Activated naive CD4-positive, alpha-beta T cell treated with anti-CD3 and anti-CD28 coated beads, Interleukin-2, amount 10 ng/mL, durations not matched to agents 7 days and 5 days (primary cell): ENCODE data around the gene VWA5B1.
A peak's percentile ranks its signal among the peaks of the same experiment; 100 is the strongest.

ENCODE experiments used
- CTCF ChIA-PET: fragments of 350-600 bp; sonication (Branson Sonifier 250); formaldehyde crosslinking; loops from one replicate; lab custom pipeline; 2021; ENCODE audit warnings: antibody characterized with exemption; lab: Charles Lee
- DNase-seq: peaks from one replicate; pipeline ENCODE4 v3.0.0-alpha.2; 2020
- H3K27ac Mint-ChIP-seq: one replicate; pipeline ENCODE4 v1.8.0; 2021; ENCODE audit warnings: mild to moderate bottlenecking, moderate library complexity, mixed read lengths
- H3K27me3 Mint-ChIP-seq: one replicate; pipeline ENCODE4 v1.8.0; 2021; ENCODE audit warnings: mild to moderate bottlenecking, mixed read lengths
- H3K36me3 Mint-ChIP-seq: one replicate; pipeline ENCODE4 v1.8.0; 2021; ENCODE audit warnings: mixed read lengths
- H3K4me1 Mint-ChIP-seq: one replicate; pipeline ENCODE4 v1.8.0; 2021; ENCODE audit warnings: mixed read lengths
- H3K4me3 Mint-ChIP-seq: one replicate; pipeline ENCODE4 v1.8.0; 2021; ENCODE audit warnings: mild to moderate bottlenecking, moderate library complexity, mixed read lengths
- H3K9me3 Mint-ChIP-seq: one replicate; pipeline ENCODE4 v1.8.0; 2021; ENCODE audit warnings: mixed read lengths

VWA5B1 gene

GRCh38 chr1:20290624-20291597, at the start of gene VWA5B1:
Gene VWA5B1 (plus strand): TSS chr1:20290875. CDS start chr1:20310602, 19,727 bp downstream.
- peaks cover 12% of the 10 kb centered on the region for H3K4me1 Mint-ChIP-seq
- no peak for DNase-seq
- no peaks in the 10 kb centered on the region for H3K9me3 Mint-ChIP-seq
- H3K27me3 Mint-ChIP-seq: peaks cover 81% of the 10 kb centered on the region
- H3K27ac Mint-ChIP-seq: no peak within 1 kb of the TSS
- H3K4me3 Mint-ChIP-seq: peak within 1 kb of the TSS; percentile 26
- H3K36me3 Mint-ChIP-seq: no peaks in the 10 kb centered on the region
- CTCF ChIA-PET: no interaction called here

- Mint-ChIP-seq H3K4me1 (peaks cover under 1% of the 10 kb centered on the region), H3K27me3 (peaks cover 32% of the 10 kb centered on the region), H3K27ac (no peak overlapping the region), H3K9me3 (no peaks in the 10 kb centered on the region), H3K4me3 (no peak overlapping the region), H3K36me3 (no peaks in the 10 kb centered on the region)
- DNase-seq: no peak
- CTCF ChIA-PET: no interaction called here
These were observed 47.7 kb upstream of the VWA5B1 start for GRCh38 chr1:20242890-20243479.

GRCh38 chr1:20248971-20249612, 41.6 kb upstream of the VWA5B1 start:
- peak overlapping the region; percentile 30 for H3K4me3 Mint-ChIP-seq

GRCh38 chr1:20250340-20250989, 40.2 kb upstream of the VWA5B1 start:
- peaks cover 2% of the 10 kb centered on the region for H3K9me3 Mint-ChIP-seq
- DNase-seq: no peak
- no peak overlapping the region for H3K4me3 Mint-ChIP-seq
- H3K36me3 Mint-ChIP-seq: no peaks in the 10 kb centered on the region
- CTCF ChIA-PET: interaction anchor here (0.9 to 1.6 kb wide), 3 partner anchors 17 to 37 kb away, joined by 3 to 6 read pairs (median 3); no protein-coding TSS in a partner anchor
- peaks cover 17% of the 10 kb centered on the region for H3K4me1 Mint-ChIP-seq
- peaks cover 12% of the 10 kb centered on the region for H3K27me3 Mint-ChIP-seq
- H3K27ac Mint-ChIP-seq: no peak overlapping the region

More at GRCh38 chr1:20248971-20249612, 41.6 kb upstream of the VWA5B1 start:
- H3K36me3 Mint-ChIP-seq: no peaks in the 10 kb centered on the region
- peaks cover 15% of the 10 kb centered on the region for H3K27me3 Mint-ChIP-seq
- H3K9me3 Mint-ChIP-seq: peaks cover 2% of the 10 kb centered on the region
- CTCF ChIA-PET: interaction anchor here (1.6 kb wide), 1 partner anchor 36 kb away, joined by 6 read pairs; no protein-coding TSS in a partner anchor
- peak overlapping the region; percentile 86 for H3K27ac Mint-ChIP-seq
- peaks cover 17% of the 10 kb centered on the region for H3K4me1 Mint-ChIP-seq
- DNase-seq: peak; percentile 56

- H3K4me1 Mint-ChIP-seq: peaks cover 17% of the 10 kb centered on the region
- H3K27ac Mint-ChIP-seq: no peak overlapping the region
- DNase-seq: no peak
- peaks cover 2% of the 10 kb centered on the region for H3K9me3 Mint-ChIP-seq
- H3K36me3 Mint-ChIP-seq: no peaks in the 10 kb centered on the region
- peaks cover 23% of the 10 kb centered on the region for H3K27me3 Mint-ChIP-seq
- no peak overlapping the region for H3K4me3 Mint-ChIP-seq
- CTCF ChIA-PET: interaction anchor here (1.6 kb wide), 1 partner anchor 19 kb away, joined by 3 read pairs; no protein-coding TSS in a partner anchor
These were observed 38.1 kb upstream of the VWA5B1 start for GRCh38 chr1:20252587-20252986.

- no peak overlapping the region for H3K27ac Mint-ChIP-seq
- peaks cover 2% of the 10 kb centered on the region for H3K9me3 Mint-ChIP-seq
- no peaks in the 10 kb centered on the region for H3K36me3 Mint-ChIP-seq
- peaks cover 34% of the 10 kb centered on the region for H3K27me3 Mint-ChIP-seq
- CTCF ChIA-PET: no interaction called here
- DNase-seq: peak; percentile 27
- no peaks in the 10 kb centered on the region for H3K4me1 Mint-ChIP-seq
- no peak overlapping the region for H3K4me3 Mint-ChIP-seq
These were observed 35.0 kb upstream of the VWA5B1 start for GRCh38 chr1:20255666-20256065.

- CTCF ChIA-PET: no interaction called here
- H3K4me1 Mint-ChIP-seq: no peaks in the 10 kb centered on the region
- no peak overlapping the region for H3K4me3 Mint-ChIP-seq
- H3K36me3 Mint-ChIP-seq: no peaks in the 10 kb centered on the region
- DNase-seq: no peak
- H3K9me3 Mint-ChIP-seq: no peaks in the 10 kb centered on the region
- peaks cover 40% of the 10 kb centered on the region for H3K27me3 Mint-ChIP-seq
- no peak overlapping the region for H3K27ac Mint-ChIP-seq
These were observed 31.0 kb upstream of the VWA5B1 start for GRCh38 chr1:20259646-20260045.

GRCh38 chr1:20261095-20261494, 29.6 kb upstream of the VWA5B1 start:
- CTCF ChIA-PET: no interaction called here
- Mint-ChIP-seq H3K9me3 (no peaks in the 10 kb centered on the region), H3K27ac (no peak overlapping the region), H3K27me3 (peaks cover 30% of the 10 kb centered on the region), H3K4me1 (no peaks in the 10 kb centered on the region), H3K36me3 (no peaks in the 10 kb centered on the region), H3K4me3 (no peak overlapping the region)
- DNase-seq: no peak

- Mint-ChIP-seq H3K27ac (no peak overlapping the region), H3K9me3 (no peaks in the 10 kb centered on the region), H3K4me1 (no peaks in the 10 kb centered on the region), H3K27me3 (peaks cover 26% of the 10 kb centered on the region), H3K36me3 (no peaks in the 10 kb centered on the region), H3K4me3 (no peak overlapping the region)
- CTCF ChIA-PET: no interaction called here
- no peak for DNase-seq
These were observed 27.7 kb upstream of the VWA5B1 start for GRCh38 chr1:20262810-20263534.

- no peak for DNase-seq
- CTCF ChIA-PET: no interaction called here
- no peaks in the 10 kb centered on the region for H3K9me3 Mint-ChIP-seq
These were observed 25.4 kb upstream of the VWA5B1 start for GRCh38 chr1:20265250-20265649.

GRCh38 chr1:20266141-20266540, 24.5 kb upstream of the VWA5B1 start:
- Mint-ChIP-seq H3K27ac (no peak overlapping the region), H3K36me3 (no peaks in the 10 kb centered on the region), H3K9me3 (peaks cover 2% of the 10 kb centered on the region), H3K27me3 (peaks cover 14% of the 10 kb centered on the region), H3K4me1 (no peaks in the 10 kb centered on the region), H3K4me3 (no peak overlapping the region)
- DNase-seq: no peak
- CTCF ChIA-PET: no interaction called here

More at GRCh38 chr1:20265250-20265649, 25.4 kb upstream of the VWA5B1 start:
- no peaks in the 10 kb centered on the region for H3K4me1 Mint-ChIP-seq
- no peak overlapping the region for H3K27ac Mint-ChIP-seq
- H3K4me3 Mint-ChIP-seq: no peak overlapping the region
- no peaks in the 10 kb centered on the region for H3K36me3 Mint-ChIP-seq
- peaks cover 19% of the 10 kb centered on the region for H3K27me3 Mint-ChIP-seq

- Mint-ChIP-seq H3K27ac (no peak overlapping the region), H3K4me3 (no peak overlapping the region), H3K9me3 (peaks cover 2% of the 10 kb centered on the region), H3K36me3 (no peaks in the 10 kb centered on the region), H3K4me1 (no peaks in the 10 kb centered on the region), H3K27me3 (peaks cover 14% of the 10 kb centered on the region)
- CTCF ChIA-PET: no interaction called here
- DNase-seq: no peak
These were observed 24.0 kb upstream of the VWA5B1 start for GRCh38 chr1:20266642-20267041.
